T-helper 2 cell treated with Interferon-gamma antibody and Interleukin-4, amounts not matched to agents 5 μg/mL and 100 μg/mL, for 36 hours (primary cell): ENCODE data around the gene FARSB.

Experiments used
- DNase-seq: peaks from one replicate; pipeline ENCODE4 v3.0.0; 2021; ENCODE audit warnings: low spot score
- H3K27ac Mint-ChIP-seq: one replicate; pipeline ENCODE4 v1.8.0; 2021; ENCODE audit warnings: mild to moderate bottlenecking, mixed read lengths
- H3K27me3 Mint-ChIP-seq: one replicate; pipeline ENCODE4 v1.8.0; 2021; ENCODE audit warnings: low read depth, mixed read lengths
- H3K36me3 Mint-ChIP-seq: one replicate; pipeline ENCODE4 v1.8.0; 2021; ENCODE audit warnings: low read depth, mixed read lengths
- H3K4me1 Mint-ChIP-seq: one replicate; pipeline ENCODE4 v1.8.0; 2021; ENCODE audit warnings: low read depth, mixed read lengths
- H3K4me3 Mint-ChIP-seq: one replicate; pipeline ENCODE4 v1.8.0; 2022; ENCODE audit warnings: mild to moderate bottlenecking, moderate library complexity, mixed read lengths
- H3K9me3 Mint-ChIP-seq: one replicate; pipeline ENCODE4 v1.8.0; 2021; ENCODE audit warnings: mixed read lengths

The FARSB gene

DNA sequence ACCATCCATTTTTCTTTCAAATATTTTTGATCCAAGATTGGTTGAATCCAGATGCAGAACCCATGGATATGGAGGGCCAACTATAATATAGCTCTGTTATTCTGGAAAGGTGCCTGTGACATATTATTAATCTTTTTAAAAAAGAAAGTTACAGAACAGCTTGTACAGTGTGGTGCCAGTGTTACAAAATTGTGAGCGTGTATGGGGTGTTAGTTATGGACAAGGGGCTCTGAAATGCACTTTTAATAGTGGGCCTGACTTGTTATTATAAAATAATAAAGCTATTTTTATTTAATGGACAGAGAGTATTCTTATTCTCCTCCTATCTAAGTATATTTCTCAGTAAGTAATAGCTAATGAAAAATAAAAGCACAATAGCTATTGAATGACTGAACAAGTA lies 111.2 kb downstream of the FARSB start:
- Mint-ChIP-seq H3K4me3 (no peak overlapping the region), H3K9me3 (no peaks in the 10 kb centered on the region), H3K4me1 (no peaks in the 10 kb centered on the region), H3K27ac (no peak overlapping the region), H3K27me3 (peaks cover 3% of the 10 kb centered on the region), H3K36me3 (no peaks in the 10 kb centered on the region)
- DNase-seq, result no peak

DNA sequence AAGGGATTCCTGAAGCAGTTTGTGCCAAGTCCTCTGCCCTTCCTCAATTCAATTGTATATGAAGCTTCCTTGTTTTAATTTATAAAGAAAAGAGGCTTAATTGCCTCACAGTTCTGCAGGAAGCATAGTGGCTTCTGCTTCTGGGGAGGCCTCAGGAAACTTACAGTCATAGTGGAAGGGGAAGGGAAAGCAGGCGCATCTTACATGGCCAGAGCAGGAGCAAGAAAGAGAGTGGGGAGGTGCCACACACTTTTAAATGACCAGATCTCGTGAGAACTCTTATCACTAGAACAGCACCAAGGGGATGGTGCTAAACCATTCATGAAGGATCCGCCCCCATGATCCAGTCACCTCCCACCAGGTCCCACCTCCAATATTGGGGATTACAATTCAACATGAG lies 117.4 kb downstream of the FARSB start:
- Mint-ChIP-seq H3K27ac (no peak overlapping the region), H3K36me3 (no peaks in the 10 kb centered on the region), H3K4me1 (no peaks in the 10 kb centered on the region), H3K9me3 (no peaks in the 10 kb centered on the region), H3K27me3 (peaks cover 10% of the 10 kb centered on the region), H3K4me3 (no peak overlapping the region)
- DNase-seq, result no peak

DNA sequence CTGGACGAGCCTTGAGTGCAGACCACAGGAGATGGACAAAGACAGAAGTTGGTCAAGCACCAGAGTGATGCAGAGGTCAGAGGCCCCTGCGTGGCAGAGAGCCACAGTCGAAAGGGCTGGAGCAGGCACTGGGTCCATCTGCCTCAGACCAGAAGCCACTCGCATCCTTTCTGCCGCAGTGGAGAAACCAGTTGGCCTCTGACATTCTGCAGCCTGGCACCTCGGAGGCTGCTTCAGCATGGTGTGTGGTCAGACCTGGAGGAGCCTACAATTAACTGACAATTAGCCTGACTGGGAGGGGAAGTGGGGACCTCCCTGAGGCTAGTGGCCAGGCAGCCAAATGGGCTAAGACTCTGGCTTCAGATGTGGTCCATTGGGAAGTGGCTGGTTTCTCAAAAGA lies 120.4 kb downstream of the FARSB start:
- Mint-ChIP-seq H3K4me1 (no peaks in the 10 kb centered on the region), H3K27ac (no peak overlapping the region), H3K9me3 (no peaks in the 10 kb centered on the region), H3K36me3 (no peaks in the 10 kb centered on the region), H3K4me3 (no peak overlapping the region), H3K27me3 (peaks cover 7% of the 10 kb centered on the region)
- no peak for DNase-seq

DNA sequence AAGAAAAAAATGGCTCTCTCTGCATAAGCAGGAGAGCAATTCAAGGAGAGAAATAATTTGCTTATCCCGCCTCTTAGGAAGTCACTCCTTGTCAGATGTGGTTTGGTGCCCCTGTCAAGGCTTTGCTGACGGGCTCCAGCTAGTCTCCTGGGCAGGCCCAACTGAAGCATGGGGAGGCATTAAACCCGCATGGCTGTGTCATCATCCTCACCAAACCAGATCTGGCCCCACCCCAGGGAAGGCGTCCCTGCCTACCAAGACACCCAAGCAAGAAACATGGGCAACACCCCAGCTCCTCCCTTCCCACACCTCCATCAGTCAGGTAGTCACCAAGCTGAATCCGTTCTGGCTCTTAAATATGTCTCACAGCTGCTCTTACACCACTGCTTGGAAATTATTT lies 123.6 kb downstream of the FARSB start:
- H3K27me3 Mint-ChIP-seq, result peaks cover 4% of the 10 kb centered on the region
- no peaks in the 10 kb centered on the region for H3K36me3 Mint-ChIP-seq
- H3K27ac Mint-ChIP-seq, result no peak overlapping the region
- DNase-seq, result no peak
- no peaks in the 10 kb centered on the region for H3K4me1 Mint-ChIP-seq
- H3K9me3 Mint-ChIP-seq, result no peaks in the 10 kb centered on the region
- H3K4me3 Mint-ChIP-seq, result no peak overlapping the region

DNA sequence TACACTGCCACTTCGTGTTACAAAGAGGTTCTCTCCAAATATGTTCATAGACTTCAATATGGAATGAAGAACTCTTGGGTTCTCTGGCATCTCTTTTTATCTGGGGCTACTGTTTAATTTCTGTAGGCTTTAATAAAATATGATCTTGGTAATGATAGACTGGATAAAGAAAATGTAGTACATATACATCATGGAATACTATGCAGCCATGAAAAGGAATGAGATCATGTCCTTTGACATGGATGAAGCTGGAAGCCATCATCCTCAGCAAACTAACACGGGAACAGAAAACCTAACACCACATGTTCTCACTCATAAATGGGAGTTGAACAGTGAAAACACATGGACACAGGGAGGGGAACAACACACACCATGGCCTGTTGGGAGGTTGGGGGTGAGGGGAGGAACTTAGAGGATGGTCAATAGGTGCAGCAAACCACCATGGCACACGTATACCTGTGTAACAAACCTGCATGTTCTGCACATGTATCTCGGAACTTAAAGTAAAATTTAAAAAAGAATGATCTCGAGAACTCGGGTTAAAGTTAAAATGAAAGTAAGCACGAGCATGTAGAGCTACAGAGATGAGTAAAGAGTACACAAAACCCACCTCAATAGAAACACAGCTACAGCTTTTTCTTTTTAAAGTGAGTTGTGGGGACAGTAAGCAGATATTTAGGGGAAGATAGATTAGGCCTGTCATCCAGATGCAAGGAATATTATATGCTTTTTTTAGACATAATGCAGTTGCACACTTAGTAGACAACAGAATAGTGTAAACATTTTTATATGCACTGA lies 129.2 kb downstream of the FARSB start:
- no peaks in the 10 kb centered on the region for H3K9me3 Mint-ChIP-seq

DNA sequence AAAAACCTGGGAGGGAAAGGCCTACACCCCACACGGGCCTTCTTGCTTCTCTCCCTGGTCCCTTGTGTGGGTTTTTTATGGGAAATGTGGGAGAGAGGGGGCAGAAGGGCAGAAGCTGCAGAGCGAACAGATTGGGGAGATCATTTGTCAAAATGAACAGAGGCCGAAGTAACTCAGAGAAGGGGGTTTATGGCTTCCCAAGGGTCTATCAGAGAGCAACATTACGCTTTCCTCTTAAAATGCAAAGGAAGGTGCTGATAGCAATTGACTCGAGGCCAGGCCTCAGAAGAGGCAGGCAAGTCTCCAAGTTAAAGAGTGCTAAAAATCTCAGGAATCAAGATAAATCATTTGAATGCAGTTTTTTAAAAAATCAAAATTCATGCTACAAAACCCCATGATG lies 130.1 kb downstream of the FARSB start:
- no peaks in the 10 kb centered on the region for H3K27me3 Mint-ChIP-seq
- no peak overlapping the region for H3K4me3 Mint-ChIP-seq
- H3K9me3 Mint-ChIP-seq, result no peaks in the 10 kb centered on the region
- no peak for DNase-seq
- H3K36me3 Mint-ChIP-seq, result no peaks in the 10 kb centered on the region
- no peak overlapping the region for H3K27ac Mint-ChIP-seq
- H3K4me1 Mint-ChIP-seq, result no peaks in the 10 kb centered on the region

More for the DNA sequence above, 129.2 kb downstream of the FARSB start:
- no peaks in the 10 kb centered on the region for H3K36me3 Mint-ChIP-seq
- no peak overlapping the region for H3K4me3 Mint-ChIP-seq
- H3K27ac Mint-ChIP-seq, result no peak overlapping the region
- no peak for DNase-seq
- no peaks in the 10 kb centered on the region for H3K27me3 Mint-ChIP-seq
- H3K4me1 Mint-ChIP-seq, result no peaks in the 10 kb centered on the region

DNA sequence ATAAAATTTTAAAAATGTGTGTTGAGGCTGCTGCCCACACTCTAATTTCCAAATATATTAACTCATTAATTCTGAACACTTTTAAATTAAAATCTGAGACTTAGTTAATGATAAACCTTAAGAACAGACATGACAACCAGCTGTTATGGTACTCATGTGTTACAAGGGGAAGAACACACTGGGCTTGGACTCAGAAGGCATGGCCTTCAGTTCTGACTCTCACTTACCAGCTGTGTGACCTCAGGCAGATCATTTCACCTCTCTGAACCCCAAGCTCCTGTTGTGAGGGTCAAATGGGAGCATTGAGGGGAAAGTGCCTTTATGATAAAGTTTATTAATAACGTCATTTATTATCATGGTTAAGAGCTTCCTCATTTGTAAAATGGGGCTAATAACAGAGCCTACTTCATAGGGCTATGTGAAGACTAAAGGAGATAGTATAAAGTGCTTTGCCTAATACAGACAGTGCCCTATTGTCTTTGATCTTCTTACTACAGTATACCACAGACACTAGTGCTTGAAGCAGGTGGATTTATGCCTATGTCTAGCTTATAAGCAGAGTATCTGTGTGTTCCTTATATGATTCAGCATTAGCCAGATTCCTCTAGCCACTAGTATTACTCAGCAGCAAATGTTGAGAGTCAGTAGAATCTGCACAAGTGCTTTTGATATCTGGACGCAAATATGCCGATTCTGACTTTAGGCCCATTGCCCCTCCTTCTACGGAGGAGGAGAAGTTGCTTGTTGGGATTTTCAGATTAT lies 131.9 kb downstream of the FARSB start:
- H3K4me1 Mint-ChIP-seq, result no peaks in the 10 kb centered on the region
- H3K4me3 Mint-ChIP-seq, result no peak overlapping the region
- H3K9me3 Mint-ChIP-seq, result no peaks in the 10 kb centered on the region
- no peak overlapping the region for H3K27ac Mint-ChIP-seq
- no peaks in the 10 kb centered on the region for H3K36me3 Mint-ChIP-seq
- no peak for DNase-seq
- H3K27me3 Mint-ChIP-seq, result no peaks in the 10 kb centered on the region

DNA sequence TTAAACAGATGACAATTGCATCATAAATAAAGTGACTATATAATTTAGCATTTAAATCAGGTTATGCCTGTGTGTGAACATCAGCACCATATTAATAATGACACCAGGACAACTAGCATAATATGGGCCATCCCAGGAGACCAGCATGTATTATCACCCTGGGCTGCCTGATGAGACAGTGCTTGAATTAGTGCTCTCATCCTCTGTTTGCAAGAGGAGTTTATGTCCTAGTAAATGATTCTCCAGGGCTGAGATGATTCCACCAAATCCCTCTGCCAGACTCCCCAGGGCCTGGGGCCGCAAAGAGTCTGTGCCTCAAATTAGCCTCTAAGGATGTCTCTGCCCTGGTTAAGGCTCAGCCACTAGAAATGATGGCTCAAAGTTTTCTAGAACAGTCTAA lies 133.8 kb downstream of the FARSB start:
- H3K4me3 Mint-ChIP-seq, result no peak overlapping the region
- H3K36me3 Mint-ChIP-seq, result no peaks in the 10 kb centered on the region
- no peak overlapping the region for H3K27ac Mint-ChIP-seq
- no peaks in the 10 kb centered on the region for H3K9me3 Mint-ChIP-seq
- peaks cover under 1% of the 10 kb centered on the region for H3K27me3 Mint-ChIP-seq
- H3K4me1 Mint-ChIP-seq, result no peaks in the 10 kb centered on the region
- no peak for DNase-seq

DNA sequence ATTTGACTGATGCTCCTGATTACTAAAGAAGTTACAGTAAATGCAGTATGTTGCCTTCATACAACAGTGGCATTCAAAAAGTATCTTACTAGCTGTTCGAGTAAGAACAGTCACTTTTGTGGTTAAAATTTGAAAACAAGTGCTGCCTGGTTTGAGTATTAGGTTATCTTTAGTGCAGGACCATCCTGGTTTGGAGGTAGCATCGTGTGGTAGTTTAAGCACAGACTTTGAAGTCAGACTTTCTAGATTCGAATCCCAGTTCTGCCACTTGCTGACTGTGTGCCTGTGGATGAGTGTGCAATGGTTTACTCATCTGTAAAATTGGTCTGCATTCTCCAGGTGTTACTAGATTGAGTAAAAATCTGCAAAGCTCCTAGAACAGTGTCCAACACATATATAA lies 134.8 kb downstream of the FARSB start:
- no peaks in the 10 kb centered on the region for H3K4me1 Mint-ChIP-seq
- H3K27me3 Mint-ChIP-seq, result peaks cover 2% of the 10 kb centered on the region
- H3K4me3 Mint-ChIP-seq, result no peak overlapping the region
- H3K27ac Mint-ChIP-seq, result no peak overlapping the region
- no peaks in the 10 kb centered on the region for H3K9me3 Mint-ChIP-seq
- no peak for DNase-seq
- H3K36me3 Mint-ChIP-seq, result no peaks in the 10 kb centered on the region
